Retinal pigment epithelial cell (primary cell): ENCODE results near the gene FAM240A.

Source experiments
- DNase-seq: peaks from one replicate; pipeline ENCODE4 v3.0.0-alpha.2; 2010; ENCODE audit warnings: low read depth
- H3K4me3 ChIP-seq: 2 replicates; pipeline ENCODE4 v1.5.1; 2011; ENCODE audit warnings: mild to moderate bottlenecking, low read length, control low read depth, moderate library complexity
- CTCF ChIP-seq: conservative IDR thresholded peaks from 2 replicates; pipeline ENCODE4 v1.5.1; 2011; ENCODE audit warnings: low read depth, low read length, control low read depth, inconsistent platforms

Gene FAM240A

GRCh38 chr3:46643701-46644100, 31.4 kb downstream of the FAM240A start:
- no peak overlapping the region for H3K4me3 ChIP-seq
- DNase-seq: no peak
- no peak for TF ChIP-seq CTCF

- TF ChIP-seq CTCF: no peak
- no peak overlapping the region for H3K4me3 ChIP-seq
- no peak for DNase-seq
Measured at GRCh38 chr3:46646700-46647099, 34.4 kb downstream of the FAM240A start.

GRCh38 chr3:46648096-46648495, 35.8 kb downstream of the FAM240A start:
- no peak for DNase-seq
- no peak for TF ChIP-seq CTCF
- H3K4me3 ChIP-seq: no peak overlapping the region

- H3K4me3 ChIP-seq: no peak overlapping the region
- TF ChIP-seq CTCF: no peak
- no peak for DNase-seq
Measured at GRCh38 chr3:46649436-46649835, 37.1 kb downstream of the FAM240A start.

GRCh38 chr3:46651084-46651483, 38.8 kb downstream of the FAM240A start:
- DNase-seq: no peak
- no peak for TF ChIP-seq CTCF
- H3K4me3 ChIP-seq: no peak overlapping the region

- DNase-seq: no peak
- no peak overlapping the region for H3K4me3 ChIP-seq
- TF ChIP-seq CTCF: no peak
Measured at GRCh38 chr3:46655271-46655670, 42.9 kb downstream of the FAM240A start.

- no peak for DNase-seq
- no peak overlapping the region for H3K4me3 ChIP-seq
- no peak for TF ChIP-seq CTCF
Measured at GRCh38 chr3:46656778-46657556, 44.6 kb downstream of the FAM240A start.
